Breast epithelium (tissue), 3 donors: ENCODE data around the gene CDH4.

Experiments
- POLR2A ChIP-seq: fragments of 450-650 bp; IDR thresholded peaks from one replicate; pipeline ENCODE4 v1.6.1; 2016; ENCODE audit warnings: antibody characterized with exemption, mild to moderate bottlenecking, moderate library complexity
- POLR2AphosphoS5 ChIP-seq, 3 donors: sonication (generic); formaldehyde crosslinking; IDR thresholded peaks; one replicate each; pipeline ENCODE4 v1.6.1; 2017; ENCODE audit warnings: antibody characterized with exemption in 3 of 3
- TF ChIP-seq, protein P1 (sequence below), 3 donors: fragments of 450-650 bp; IDR thresholded peaks; one replicate each; pipeline ENCODE4 v1.5.1; 2016 to 2017; ENCODE audit warnings: antibody characterized with exemption in 3 of 3, mild to moderate bottlenecking in 3 of 3, moderate library complexity in 3 of 3

DNA sequence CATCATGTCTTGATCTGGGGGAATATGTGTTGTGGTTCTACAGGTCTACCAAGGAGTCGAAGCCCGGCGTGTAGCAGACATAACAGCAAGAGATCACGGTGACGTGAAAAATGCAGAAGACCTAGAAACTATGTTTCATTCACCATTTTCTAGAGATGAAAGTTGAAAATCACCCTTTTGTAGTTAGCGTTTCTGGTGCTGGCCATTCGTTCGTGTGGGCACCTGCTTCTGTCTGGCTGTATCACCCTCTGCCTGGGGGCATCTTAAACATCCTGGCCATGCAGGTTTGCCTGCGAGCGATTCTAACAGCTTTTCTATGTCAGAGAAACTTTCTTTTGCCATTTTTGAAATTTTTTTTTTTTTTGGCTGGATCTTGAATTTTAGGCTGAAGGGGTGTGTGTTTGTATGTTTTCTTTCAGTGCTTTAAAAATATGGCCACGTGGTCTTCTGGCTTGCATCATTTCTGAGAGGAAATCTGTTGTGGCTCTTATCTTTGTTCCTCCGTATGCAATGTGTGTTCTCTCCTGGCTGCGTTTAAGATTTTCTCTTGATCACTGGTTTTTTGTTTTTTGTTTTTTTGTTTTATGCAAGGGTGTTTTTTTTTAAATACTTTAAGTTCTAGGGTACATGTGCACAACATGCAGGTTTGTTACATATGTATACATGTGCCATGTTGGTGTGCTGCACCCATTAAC, 226.7 kb downstream of the CDH4 start:
- TF ChIP-seq, protein P1, sequence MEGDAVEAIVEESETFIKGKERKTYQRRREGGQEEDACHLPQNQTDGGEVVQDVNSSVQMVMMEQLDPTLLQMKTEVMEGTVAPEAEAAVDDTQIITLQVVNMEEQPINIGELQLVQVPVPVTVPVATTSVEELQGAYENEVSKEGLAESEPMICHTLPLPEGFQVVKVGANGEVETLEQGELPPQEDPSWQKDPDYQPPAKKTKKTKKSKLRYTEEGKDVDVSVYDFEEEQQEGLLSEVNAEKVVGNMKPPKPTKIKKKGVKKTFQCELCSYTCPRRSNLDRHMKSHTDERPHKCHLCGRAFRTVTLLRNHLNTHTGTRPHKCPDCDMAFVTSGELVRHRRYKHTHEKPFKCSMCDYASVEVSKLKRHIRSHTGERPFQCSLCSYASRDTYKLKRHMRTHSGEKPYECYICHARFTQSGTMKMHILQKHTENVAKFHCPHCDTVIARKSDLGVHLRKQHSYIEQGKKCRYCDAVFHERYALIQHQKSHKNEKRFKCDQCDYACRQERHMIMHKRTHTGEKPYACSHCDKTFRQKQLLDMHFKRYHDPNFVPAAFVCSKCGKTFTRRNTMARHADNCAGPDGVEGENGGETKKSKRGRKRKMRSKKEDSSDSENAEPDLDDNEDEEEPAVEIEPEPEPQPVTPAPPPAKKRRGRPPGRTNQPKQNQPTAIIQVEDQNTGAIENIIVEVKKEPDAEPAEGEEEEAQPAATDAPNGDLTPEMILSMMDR (IDR thresholded peaks at IDR 0.05): no peak
- TF ChIP-seq POLR2A (no peak), POLR2AphosphoS5 (IDR thresholded peaks at IDR 0.05) (no peak)
